HS-5 (cell line): ENCODE results near the gene ZNF891.

ENCODE experiments used
- DNase-seq: peaks from one replicate; pipeline ENCODE4 v3.0.0-alpha.2; 2012; ENCODE audit warnings: low read depth

ZNF891 gene

DNA sequence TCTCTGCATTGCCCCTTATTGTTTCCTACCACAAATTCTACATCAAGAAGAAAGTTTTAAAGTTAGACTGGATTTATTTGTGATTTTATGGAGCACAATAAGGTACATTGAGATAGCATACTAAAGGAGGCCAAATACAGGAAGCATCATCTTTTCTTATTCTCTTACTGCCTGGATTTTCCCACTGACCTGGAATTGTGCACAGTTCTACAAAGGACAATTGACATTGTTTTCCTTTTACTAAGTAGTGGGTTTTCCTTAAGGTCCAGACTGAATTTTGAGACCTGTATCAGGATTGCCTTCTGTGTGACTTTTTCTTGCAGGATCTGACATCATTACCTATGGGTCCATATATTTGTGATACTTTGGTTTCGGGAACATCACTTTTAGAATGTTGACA lies 68.1 kb downstream of the ZNF891 start:
- DNase-seq, result no peak

DNA sequence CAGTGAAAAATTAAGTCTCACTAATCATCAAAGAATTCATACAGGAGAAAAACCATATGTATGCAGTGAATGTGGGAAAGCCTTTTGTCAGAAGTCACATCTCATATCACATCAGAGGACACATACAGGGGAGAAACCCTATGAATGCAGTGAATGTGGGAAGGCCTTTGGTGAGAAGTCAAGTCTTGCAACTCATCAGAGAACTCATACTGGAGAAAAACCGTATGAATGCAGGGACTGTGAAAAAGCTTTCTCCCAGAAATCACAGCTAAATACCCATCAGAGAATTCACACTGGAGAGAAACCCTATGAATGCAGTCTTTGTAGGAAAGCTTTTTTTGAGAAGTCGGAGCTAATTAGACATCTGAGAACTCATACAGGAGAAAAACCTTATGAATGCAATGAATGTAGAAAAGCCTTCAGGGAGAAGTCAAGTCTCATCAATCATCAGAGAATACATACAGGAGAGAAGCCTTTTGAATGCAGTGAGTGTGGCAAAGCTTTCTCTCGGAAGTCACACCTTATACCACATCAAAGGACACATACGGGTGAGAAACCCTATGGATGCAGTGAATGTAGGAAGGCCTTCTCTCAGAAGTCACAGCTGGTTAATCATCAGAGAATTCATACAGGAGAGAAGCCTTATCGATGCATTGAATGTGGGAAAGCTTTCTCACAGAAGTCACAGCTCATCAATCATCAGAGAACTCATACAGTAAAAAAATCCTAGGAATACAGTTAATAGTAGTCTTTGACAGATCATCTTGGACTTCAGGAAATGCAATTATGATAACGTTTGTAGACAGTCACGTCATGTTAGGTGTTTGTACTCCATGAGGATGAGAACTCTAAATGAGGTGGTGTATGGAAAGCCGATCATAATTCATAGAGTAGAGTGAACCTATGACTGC lies 71.6 kb downstream of the ZNF891 start:
- no peak for DNase-seq

DNA sequence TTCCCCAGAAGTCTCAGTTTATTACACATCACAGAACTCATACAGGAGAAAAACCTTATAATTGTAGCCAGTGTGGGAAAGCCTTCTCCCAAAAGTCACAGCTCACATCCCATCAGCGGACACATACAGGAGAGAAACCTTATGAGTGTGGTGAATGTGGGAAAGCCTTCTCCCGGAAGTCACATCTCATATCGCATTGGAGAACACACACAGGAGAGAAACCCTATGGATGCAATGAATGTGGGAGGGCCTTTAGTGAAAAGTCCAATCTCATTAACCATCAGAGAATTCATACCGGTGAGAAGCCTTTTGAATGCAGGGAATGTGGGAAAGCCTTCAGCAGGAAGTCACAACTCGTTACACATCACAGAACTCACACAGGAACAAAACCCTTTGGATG lies 72.6 kb downstream of the ZNF891 start:
- no peak for DNase-seq
